Activated CD4-positive, alpha-beta memory T cell treated with anti-CD3 and anti-CD28 coated beads for 36 hours (primary cell): ENCODE measurements around the gene SGCD. TPM values are rescaled to one million over a fixed set of nuclear protein-coding genes. Genes with fewer than 3 reads are reported as not detected.

ENCODE experiments used
- CTCF ChIA-PET: fragments of 350-600 bp; sonication (Branson Sonifier 250); formaldehyde crosslinking; loops from one replicate; lab custom pipeline; 2021; ENCODE audit warnings: antibody characterized with exemption, inconsistent platforms; lab: Charles Lee
- POLR2A ChIA-PET: fragments of 350-600 bp; sonication (Branson Sonifier 250); formaldehyde crosslinking; loops from one replicate; lab custom pipeline; 2021; ENCODE audit warnings: antibody characterized with exemption; lab: Charles Lee
- DNase-seq: peaks from one replicate; pipeline ENCODE4 v3.0.0-alpha.2; 2020
- H3K27ac Mint-ChIP-seq: one replicate; pipeline ENCODE4 v1.8.0; 2021; ENCODE audit warnings: mixed read lengths
- H3K27me3 Mint-ChIP-seq: one replicate; pipeline ENCODE4 v1.8.0; 2021; ENCODE audit warnings: mixed read lengths
- H3K36me3 Mint-ChIP-seq: one replicate; pipeline ENCODE4 v1.8.0; 2021; ENCODE audit warnings: mixed read lengths
- H3K4me1 Mint-ChIP-seq: one replicate; pipeline ENCODE4 v1.8.0; 2021; ENCODE audit warnings: low read depth, mixed read lengths
- H3K4me3 Mint-ChIP-seq: one replicate; pipeline ENCODE4 v1.8.0; 2021; ENCODE audit warnings: mild to moderate bottlenecking, mixed read lengths
- H3K9me3 Mint-ChIP-seq: one replicate; pipeline ENCODE4 v1.8.0; 2021; ENCODE audit warnings: mixed read lengths
- intact Hi-C: fragments of 100-400 bp; cut with micrococcal nuclease; formaldehyde crosslinking; loops from one replicate; pipeline ENCODE4 v1.15.1; 2023
- total RNA-seq, 2 experiments: library from RNA; stranded (reverse); gene quantifications; one replicate each; pipeline ENCODE4 v1.2.3, GENCODE V29; 2021

SGCD gene
- total RNA-seq, 2 experiments from 2014 or later, result not detected

- Mint-ChIP-seq H3K4me3 (no peak overlapping the region), H3K4me1 (no peaks in the 10 kb centered on the region), H3K27me3 (peaks cover 3% of the 10 kb centered on the region), H3K27ac (no peak overlapping the region), H3K9me3 (no peaks in the 10 kb centered on the region), H3K36me3 (no peaks in the 10 kb centered on the region)
- DNase-seq, result no peak
- POLR2A ChIA-PET, result no interaction called here
- CTCF ChIA-PET, result no interaction called here
- intact Hi-C loops, result no loop called here
These were observed 243.7 kb downstream of the SGCD start for GRCh38 chr5:156570615-156571014.

DNA sequence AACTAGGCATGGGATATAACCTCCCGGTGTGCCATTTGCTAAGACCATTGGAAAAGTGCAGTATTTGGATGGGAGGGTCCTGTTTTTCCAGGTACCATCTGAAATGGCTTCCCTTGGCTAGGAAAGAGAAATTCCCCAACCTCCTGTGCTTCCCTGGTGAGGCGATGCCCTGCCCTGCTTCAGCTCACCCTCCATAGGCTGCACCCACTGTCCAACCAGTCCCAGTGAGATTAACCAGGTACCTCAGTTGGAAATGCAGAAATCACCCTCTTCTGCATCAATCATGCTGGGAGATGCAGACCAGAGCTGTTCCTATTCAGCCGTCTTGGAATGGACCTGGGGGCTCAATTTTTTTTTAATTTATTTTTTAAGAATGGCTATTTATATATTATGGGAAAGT lies 254.8 kb downstream of the SGCD start:
- intact Hi-C loops, result no loop called here

GRCh38 chr5:156582193-156582598 lies 255.2 kb downstream of the SGCD start:
- intact Hi-C loops, result no loop called here
- H3K36me3 Mint-ChIP-seq, result no peaks in the 10 kb centered on the region
- H3K4me3 Mint-ChIP-seq, result no peak overlapping the region
- peaks cover 17% of the 10 kb centered on the region for H3K27me3 Mint-ChIP-seq
- ChIA-PET POLR2A (no interaction called here), CTCF (no interaction called here)
- H3K9me3 Mint-ChIP-seq, result no peaks in the 10 kb centered on the region
- DNase-seq, result no peak
- no peaks in the 10 kb centered on the region for H3K4me1 Mint-ChIP-seq
- H3K27ac Mint-ChIP-seq, result no peak overlapping the region

More for the DNA sequence above, 254.8 kb downstream of the SGCD start:
- H3K9me3 Mint-ChIP-seq, result no peaks in the 10 kb centered on the region
- POLR2A ChIA-PET, result no interaction called here
- CTCF ChIA-PET, result no interaction called here
- no peak for DNase-seq
- no peaks in the 10 kb centered on the region for H3K36me3 Mint-ChIP-seq
- peaks cover 17% of the 10 kb centered on the region for H3K27me3 Mint-ChIP-seq
- H3K4me1 Mint-ChIP-seq, result no peaks in the 10 kb centered on the region
- H3K27ac Mint-ChIP-seq, result no peak overlapping the region
- H3K4me3 Mint-ChIP-seq, result no peak overlapping the region

DNA sequence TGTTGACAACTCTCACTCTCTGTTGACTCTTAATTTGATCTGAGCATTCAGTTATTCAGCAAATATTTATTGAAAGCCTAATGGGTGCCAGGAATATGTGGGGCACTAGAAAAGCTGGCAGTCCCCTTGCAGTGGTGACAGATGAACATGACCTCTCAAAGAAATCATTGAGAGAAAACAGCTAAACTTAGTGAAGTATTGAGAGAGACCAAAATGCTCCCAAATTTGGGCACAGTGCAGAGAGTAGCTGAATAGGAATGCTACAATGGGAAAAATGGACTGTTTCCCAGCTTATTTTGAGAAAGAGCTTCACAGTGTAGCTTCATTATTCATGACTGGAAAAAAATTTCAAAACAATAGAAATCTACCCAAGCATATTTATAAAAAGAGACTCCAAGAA lies 257.9 kb downstream of the SGCD start:
- H3K27ac Mint-ChIP-seq, result no peak overlapping the region

GRCh38 chr5:156585999-156586398 lies 259.0 kb downstream of the SGCD start:
- no peaks in the 10 kb centered on the region for H3K36me3 Mint-ChIP-seq

More for the DNA sequence above, 257.9 kb downstream of the SGCD start:
- H3K9me3 Mint-ChIP-seq, result no peaks in the 10 kb centered on the region
- intact Hi-C loops, result no loop called here
- ChIA-PET POLR2A (no interaction called here), CTCF (no interaction called here)
- no peaks in the 10 kb centered on the region for H3K36me3 Mint-ChIP-seq
- H3K27me3 Mint-ChIP-seq, result peaks cover 15% of the 10 kb centered on the region
- no peak for DNase-seq
- no peaks in the 10 kb centered on the region for H3K4me1 Mint-ChIP-seq
- no peak overlapping the region for H3K4me3 Mint-ChIP-seq

DNA sequence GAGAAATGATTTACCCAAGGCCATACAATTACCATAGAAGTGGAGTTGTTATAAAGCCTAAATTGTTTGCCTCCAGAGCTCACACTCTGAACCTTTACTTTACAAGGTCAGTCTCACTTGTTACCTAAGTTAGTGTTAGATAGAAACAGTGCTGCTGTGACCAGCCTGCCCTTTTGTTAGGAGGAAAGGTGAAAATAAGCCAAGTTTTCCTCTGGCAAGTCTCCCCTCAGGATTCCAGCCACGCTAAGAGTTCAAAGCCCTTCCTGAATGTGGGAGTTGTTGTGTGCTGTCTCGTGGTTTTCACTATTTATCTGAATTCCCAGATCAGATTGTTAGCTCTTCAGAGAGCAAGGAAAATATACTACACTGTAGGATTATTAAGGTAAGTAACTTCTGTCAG lies 260.0 kb downstream of the SGCD start:
- no peaks in the 10 kb centered on the region for H3K36me3 Mint-ChIP-seq
- H3K4me1 Mint-ChIP-seq, result no peaks in the 10 kb centered on the region
- ChIA-PET CTCF (no interaction called here), POLR2A (interaction anchor here (0.7 kb wide), 1 partner anchor 13 kb away, joined by 3 read pairs; no protein-coding TSS in a partner anchor)
- H3K9me3 Mint-ChIP-seq, result no peaks in the 10 kb centered on the region
- no peak for DNase-seq
- intact Hi-C loops, result no loop called here
- H3K27ac Mint-ChIP-seq, result no peak overlapping the region
- H3K4me3 Mint-ChIP-seq, result no peak overlapping the region
- H3K27me3 Mint-ChIP-seq, result peaks cover 15% of the 10 kb centered on the region

More at GRCh38 chr5:156585999-156586398, 259.0 kb downstream of the SGCD start:
- no peaks in the 10 kb centered on the region for H3K9me3 Mint-ChIP-seq
- H3K4me3 Mint-ChIP-seq, result no peak overlapping the region
- intact Hi-C loops, result no loop called here
- H3K4me1 Mint-ChIP-seq, result no peaks in the 10 kb centered on the region
- no peak for DNase-seq
- no peak overlapping the region for H3K27ac Mint-ChIP-seq
- POLR2A ChIA-PET, result interaction anchor here (0.7 kb wide), 1 partner anchor 14 kb away, joined by 3 read pairs; no protein-coding TSS in a partner anchor
- H3K27me3 Mint-ChIP-seq, result peaks cover 15% of the 10 kb centered on the region
- CTCF ChIA-PET, result no interaction called here

DNA sequence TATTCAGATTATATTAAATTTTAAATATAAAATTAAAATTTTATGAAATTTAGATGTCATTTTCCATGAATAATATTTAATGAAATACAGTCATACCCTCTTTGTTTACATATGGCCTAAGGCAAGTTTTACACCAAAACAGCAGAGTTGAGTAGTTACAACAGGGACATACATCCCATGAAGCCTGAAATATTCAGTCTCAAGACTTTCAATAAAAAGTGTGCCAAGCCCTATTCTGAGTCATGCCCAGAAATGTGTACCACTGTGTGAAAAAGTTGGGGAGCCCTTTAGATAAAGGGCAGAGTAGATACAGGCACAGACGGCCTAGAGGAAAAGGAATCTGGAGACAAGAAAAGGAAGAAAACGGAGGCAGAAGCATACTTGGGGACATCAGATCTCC lies 261.3 kb downstream of the SGCD start:
- H3K27me3 Mint-ChIP-seq, result peaks cover 18% of the 10 kb centered on the region
- no peaks in the 10 kb centered on the region for H3K9me3 Mint-ChIP-seq
- no peak overlapping the region for H3K4me3 Mint-ChIP-seq
- intact Hi-C loops, result no loop called here
- CTCF ChIA-PET, result no interaction called here
- no peak for DNase-seq
- H3K27ac Mint-ChIP-seq, result no peak overlapping the region
- no peaks in the 10 kb centered on the region for H3K4me1 Mint-ChIP-seq
- H3K36me3 Mint-ChIP-seq, result no peaks in the 10 kb centered on the region
- POLR2A ChIA-PET, result no interaction called here

DNA sequence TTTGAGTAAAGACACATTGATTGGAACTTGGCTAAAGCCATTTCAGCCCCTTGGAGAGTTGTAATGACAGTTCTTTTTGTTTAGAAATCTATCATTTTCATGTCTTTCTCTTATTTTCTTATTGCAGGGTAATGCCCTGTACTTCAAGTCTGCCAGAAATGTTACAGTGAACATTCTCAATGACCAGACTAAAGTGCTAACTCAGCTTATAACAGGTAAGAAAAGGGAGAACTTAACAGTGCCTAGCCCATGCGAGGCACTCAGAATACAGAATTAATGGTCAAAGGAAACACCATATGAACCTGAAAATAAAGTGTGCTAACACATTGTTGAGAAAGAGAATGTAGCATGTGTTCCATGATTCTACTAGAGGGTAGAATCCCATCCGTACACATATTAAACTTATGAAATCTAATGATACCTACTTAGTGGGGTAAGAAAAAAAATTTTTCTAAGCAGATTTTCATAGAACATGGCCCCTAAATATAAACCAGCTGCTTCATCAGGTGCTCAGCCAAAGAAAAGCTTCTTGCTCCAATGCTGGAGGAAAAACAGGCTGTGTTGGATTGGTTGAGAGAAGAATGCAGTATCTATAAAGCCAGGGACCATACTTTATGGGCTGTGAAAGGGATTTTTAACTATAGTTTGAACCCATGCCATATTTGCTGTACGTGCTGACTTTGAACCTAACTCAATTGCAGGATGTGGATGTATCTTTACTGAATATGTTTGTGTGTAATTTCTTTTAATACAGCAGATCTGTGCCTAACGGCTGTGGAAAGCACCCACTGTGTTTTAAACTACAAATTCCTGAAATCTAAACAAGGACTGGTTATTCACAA lies 262.4 kb downstream of the SGCD start:
- H3K27ac Mint-ChIP-seq, result no peak overlapping the region
- POLR2A ChIA-PET, result no interaction called here
- no peaks in the 10 kb centered on the region for H3K36me3 Mint-ChIP-seq

DNA sequence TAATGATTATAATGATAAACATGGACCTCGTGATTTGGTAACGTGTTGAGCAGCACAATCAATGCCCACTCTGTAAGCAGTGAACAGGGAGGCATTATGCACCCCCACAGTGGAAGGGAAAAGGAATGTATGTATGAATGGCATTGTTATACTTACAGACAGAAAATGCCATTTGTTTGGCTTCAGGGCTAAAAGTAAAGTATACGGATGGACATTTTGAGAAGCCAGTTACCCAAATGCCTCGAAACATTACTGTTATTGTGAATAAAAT lies 262.9 kb downstream of the SGCD start:
- Mint-ChIP-seq H3K4me3 (no peak overlapping the region), H3K27me3 (peaks cover 14% of the 10 kb centered on the region), H3K4me1 (no peaks in the 10 kb centered on the region), H3K9me3 (no peaks in the 10 kb centered on the region), H3K27ac (no peak overlapping the region), H3K36me3 (no peaks in the 10 kb centered on the region)
- no peak for DNase-seq
- intact Hi-C loops, result no loop called here
- POLR2A ChIA-PET, result no interaction called here
- CTCF ChIA-PET, result no interaction called here

More for the DNA sequence above, 262.4 kb downstream of the SGCD start:
- Mint-ChIP-seq H3K4me1 (no peaks in the 10 kb centered on the region), H3K9me3 (no peaks in the 10 kb centered on the region), H3K27me3 (peaks cover 17% of the 10 kb centered on the region), H3K4me3 (no peak overlapping the region)
- intact Hi-C loops, result no loop called here
- no peak for DNase-seq
- CTCF ChIA-PET, result no interaction called here

DNA sequence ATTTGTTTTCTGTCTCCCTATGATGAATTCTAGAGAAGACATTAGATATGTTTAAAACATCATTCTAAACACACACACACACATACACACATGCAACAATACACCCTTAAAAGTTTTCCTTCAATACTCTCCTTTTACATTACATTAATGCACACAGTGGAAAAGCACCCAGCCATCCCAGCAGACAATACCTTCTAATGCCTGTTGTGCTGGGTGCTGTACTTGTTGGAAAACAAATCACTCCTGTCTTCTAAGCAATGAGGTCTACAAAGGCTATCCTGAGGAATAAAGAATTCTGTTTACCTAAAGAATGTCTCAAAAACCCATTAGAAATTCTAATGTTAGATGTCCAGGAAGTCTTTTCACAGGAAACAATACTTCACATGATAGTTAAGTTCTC lies 264.0 kb downstream of the SGCD start:
- intact Hi-C loops, result no loop called here
- no peak for DNase-seq
- peaks cover 14% of the 10 kb centered on the region for H3K27me3 Mint-ChIP-seq

GRCh38 chr5:156591631-156592030 lies 264.7 kb downstream of the SGCD start:
- no peaks in the 10 kb centered on the region for H3K9me3 Mint-ChIP-seq
- H3K4me1 Mint-ChIP-seq, result no peaks in the 10 kb centered on the region
- no peak overlapping the region for H3K27ac Mint-ChIP-seq
- no peaks in the 10 kb centered on the region for H3K36me3 Mint-ChIP-seq
- ChIA-PET POLR2A (no interaction called here), CTCF (no interaction called here)
- intact Hi-C loops, result no loop called here
- no peak for DNase-seq
- peaks cover 14% of the 10 kb centered on the region for H3K27me3 Mint-ChIP-seq
- H3K4me3 Mint-ChIP-seq, result no peak overlapping the region

More for the DNA sequence above, 264.0 kb downstream of the SGCD start:
- Mint-ChIP-seq H3K27ac (no peak overlapping the region), H3K4me3 (no peak overlapping the region), H3K4me1 (no peaks in the 10 kb centered on the region), H3K36me3 (no peaks in the 10 kb centered on the region), H3K9me3 (no peaks in the 10 kb centered on the region)
- ChIA-PET POLR2A (no interaction called here), CTCF (no interaction called here)

- CTCF ChIA-PET, result no interaction called here
- Mint-ChIP-seq H3K9me3 (no peaks in the 10 kb centered on the region), H3K27ac (no peak overlapping the region), H3K4me3 (no peak overlapping the region), H3K4me1 (no peaks in the 10 kb centered on the region), H3K36me3 (no peaks in the 10 kb centered on the region), H3K27me3 (peaks cover 13% of the 10 kb centered on the region)
- no peak for DNase-seq
- POLR2A ChIA-PET, result no interaction called here
- intact Hi-C loops, result no loop called here
These were observed 266.6 kb downstream of the SGCD start for GRCh38 chr5:156593546-156593945.

GRCh38 chr5:156594406-156594805 lies 267.4 kb downstream of the SGCD start:
- H3K27me3 Mint-ChIP-seq, result peaks cover 12% of the 10 kb centered on the region
- intact Hi-C loops, result no loop called here
- ChIA-PET POLR2A (no interaction called here), CTCF (no interaction called here)
- H3K36me3 Mint-ChIP-seq, result no peaks in the 10 kb centered on the region
- no peaks in the 10 kb centered on the region for H3K9me3 Mint-ChIP-seq
- H3K27ac Mint-ChIP-seq, result no peak overlapping the region
- DNase-seq, result no peak
- no peaks in the 10 kb centered on the region for H3K4me1 Mint-ChIP-seq
- no peak overlapping the region for H3K4me3 Mint-ChIP-seq
